Muscle of leg (tissue), 11 donors: ENCODE results near the gene ITGA11. TPM values are rescaled to one million over a fixed set of nuclear protein-coding genes. Genes with fewer than 3 reads are reported as not detected.

Source experiments
- DNase-seq: peaks from one replicate; pipeline ENCODE4 v3.0.0; 2013
- H3K27ac ChIP-seq: one replicate; pipeline ENCODE4 v1.5.1; 2013; ENCODE audit warnings: mild to moderate bottlenecking, low read length, control low read depth
- H3K27me3 ChIP-seq: one replicate; pipeline ENCODE4 v1.6.1; 2013; ENCODE audit warnings: low read length; ENCODE audit not compliant: control insufficient read depth, insufficient read depth
- H3K36me3 ChIP-seq: one replicate; pipeline ENCODE4 v1.6.1; 2013; ENCODE audit warnings: low read length; ENCODE audit not compliant: control insufficient read depth, insufficient read depth
- H3K4me1 ChIP-seq: one replicate; pipeline ENCODE4 v1.6.1; 2013; ENCODE audit warnings: low read length; ENCODE audit not compliant: control insufficient read depth, insufficient read depth
- H3K4me3 ChIP-seq: one replicate; pipeline ENCODE4 v1.5.1; 2013; ENCODE audit warnings: low read length, control low read depth
- H3K9me3 ChIP-seq: replicated peaks from 2 replicates; pipeline ENCODE4 v1.6.1; 2013; ENCODE audit warnings: low read depth, low read length; ENCODE audit not compliant: control insufficient read depth
- WGBS: methylation state at CpG from one replicate; pipeline ENCODE4 v1.1.5; 2013; ENCODE audit warnings: missing lambda C conversion rate; ENCODE audit not compliant: insufficient coverage; 5-methylcytosine and 5-hydroxymethylcytosine counted together
- polyA plus RNA-seq, 8 donors: library from polyadenylated mRNA; unstranded; fragments of 120-200 nt; gene quantifications; one replicate each; pipeline versions ENCODE4 v1.2.1 to v1.2.3, GENCODE V29; 2013; ENCODE audit warnings: inconsistent platforms in 1 of 8, low replicate concordance in 1 of 8; ENCODE audit not compliant: insufficient read length in 8 of 8, insufficient read depth in 1 of 8
- total RNA-seq: library from RNA; stranded (reverse); fragments of 120-200 nt; gene quantifications from one replicate; pipeline ENCODE4 v1.2.4, GENCODE V29; 2013

Gene ITGA11
- total and polyA plus RNA-seq, 9 donors: 1.8 to 17.9 (median 5.5) TPM

DNA sequence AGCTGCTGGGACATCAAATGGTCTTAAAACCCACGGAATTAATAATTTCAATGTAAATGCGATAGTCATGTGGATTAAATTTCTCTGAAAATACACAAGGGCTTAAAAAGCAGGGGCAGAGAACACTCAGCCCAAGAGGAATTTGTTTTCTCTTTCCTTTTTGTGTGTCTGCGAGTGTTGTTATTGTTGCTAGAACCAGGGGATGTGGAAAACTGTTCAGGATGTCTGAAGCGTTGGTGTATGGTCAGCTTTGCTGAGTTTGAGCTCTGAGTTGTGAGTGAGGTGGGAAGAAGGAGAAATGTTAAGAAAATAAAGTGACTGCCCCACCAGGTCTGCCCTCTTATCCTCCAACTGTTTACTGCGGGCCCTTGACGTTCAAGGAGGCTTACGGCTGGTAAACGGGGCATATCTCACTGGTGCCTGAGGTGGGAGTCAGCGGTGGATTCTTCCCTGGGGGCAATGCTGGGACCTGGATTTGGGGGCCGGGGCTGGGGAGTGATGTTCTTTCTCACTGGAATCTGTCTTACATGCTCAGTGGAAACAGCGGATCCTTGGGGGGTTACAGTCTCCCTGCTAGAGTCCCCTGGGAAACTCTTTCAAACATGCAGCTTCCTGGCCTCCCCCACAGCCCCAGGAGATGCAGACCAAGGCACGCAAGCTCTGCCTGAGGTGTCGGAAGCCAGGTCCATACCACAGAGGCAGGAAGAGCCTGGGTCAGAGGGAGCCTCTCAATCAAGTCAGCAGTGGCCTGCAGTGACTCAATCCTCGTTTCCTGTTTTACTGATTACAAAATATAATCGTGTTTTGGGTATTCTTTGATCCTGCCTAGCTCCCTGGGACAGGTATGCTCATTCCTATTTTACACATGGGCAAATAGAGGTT, 41.8 kb downstream of the ITGA11 start:
- 64% methylated on average over 9 of the region's 15 CpGs for WGBS
- H3K27ac ChIP-seq: no peak overlapping the region
- peaks cover 6% of the 10 kb centered on the region for H3K27me3 ChIP-seq
- H3K4me1 ChIP-seq: peaks cover 4% of the 10 kb centered on the region
- no peaks in the 10 kb centered on the region for H3K9me3 ChIP-seq
- no peak for DNase-seq
- no peaks in the 10 kb centered on the region for H3K36me3 ChIP-seq
- no peak overlapping the region for H3K4me3 ChIP-seq

DNA sequence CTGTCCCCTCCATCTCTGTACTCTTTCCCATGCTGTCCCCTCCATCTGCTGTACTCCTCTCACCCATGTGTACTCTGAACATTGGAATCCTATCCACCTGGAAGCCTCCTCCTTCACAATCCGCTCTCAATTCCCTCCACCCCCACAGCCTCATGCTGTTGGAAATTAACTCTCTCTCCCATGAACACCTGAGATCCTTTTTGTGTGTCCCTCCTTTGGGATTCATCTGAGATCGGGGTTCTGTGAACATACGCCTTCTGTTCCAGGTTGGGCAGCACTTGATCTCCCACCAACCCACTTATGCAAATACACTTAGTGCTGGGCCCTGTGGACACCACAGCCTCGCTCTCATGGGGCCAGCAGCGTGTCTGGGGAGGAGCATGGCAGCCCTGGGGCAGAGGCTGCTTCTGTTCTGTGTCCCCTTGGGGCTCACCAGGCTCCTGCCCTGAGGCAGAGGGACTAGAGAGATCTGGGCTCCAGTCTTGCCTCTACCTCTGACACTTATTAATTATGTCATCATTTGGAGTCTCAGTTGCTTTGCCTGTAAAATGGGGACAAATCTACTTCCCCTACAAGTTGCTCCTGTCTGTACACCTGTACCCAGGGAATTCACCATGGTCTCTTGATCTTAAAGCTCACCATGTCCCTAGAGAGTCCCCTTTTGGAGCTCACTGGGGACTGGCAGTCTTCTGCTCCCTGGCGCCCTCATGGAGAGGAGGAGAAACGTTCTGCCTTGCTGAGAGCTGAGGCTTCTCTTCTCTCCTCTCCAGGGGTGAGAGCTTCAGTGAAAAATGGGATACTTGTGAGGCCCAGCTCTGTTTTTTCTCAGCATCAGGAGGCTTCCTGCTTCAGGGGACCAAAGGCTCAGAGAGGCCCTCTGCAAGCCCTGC, 42.7 kb downstream of the ITGA11 start:
- peaks cover 6% of the 10 kb centered on the region for H3K27me3 ChIP-seq
- WGBS: 78% methylated on average over 5 of the region's 7 CpGs
- no peaks in the 10 kb centered on the region for H3K9me3 ChIP-seq
- DNase-seq: no peak
- H3K4me3 ChIP-seq: no peak overlapping the region
- no peak overlapping the region for H3K27ac ChIP-seq
- peaks cover 8% of the 10 kb centered on the region for H3K4me1 ChIP-seq
- no peaks in the 10 kb centered on the region for H3K36me3 ChIP-seq

DNA sequence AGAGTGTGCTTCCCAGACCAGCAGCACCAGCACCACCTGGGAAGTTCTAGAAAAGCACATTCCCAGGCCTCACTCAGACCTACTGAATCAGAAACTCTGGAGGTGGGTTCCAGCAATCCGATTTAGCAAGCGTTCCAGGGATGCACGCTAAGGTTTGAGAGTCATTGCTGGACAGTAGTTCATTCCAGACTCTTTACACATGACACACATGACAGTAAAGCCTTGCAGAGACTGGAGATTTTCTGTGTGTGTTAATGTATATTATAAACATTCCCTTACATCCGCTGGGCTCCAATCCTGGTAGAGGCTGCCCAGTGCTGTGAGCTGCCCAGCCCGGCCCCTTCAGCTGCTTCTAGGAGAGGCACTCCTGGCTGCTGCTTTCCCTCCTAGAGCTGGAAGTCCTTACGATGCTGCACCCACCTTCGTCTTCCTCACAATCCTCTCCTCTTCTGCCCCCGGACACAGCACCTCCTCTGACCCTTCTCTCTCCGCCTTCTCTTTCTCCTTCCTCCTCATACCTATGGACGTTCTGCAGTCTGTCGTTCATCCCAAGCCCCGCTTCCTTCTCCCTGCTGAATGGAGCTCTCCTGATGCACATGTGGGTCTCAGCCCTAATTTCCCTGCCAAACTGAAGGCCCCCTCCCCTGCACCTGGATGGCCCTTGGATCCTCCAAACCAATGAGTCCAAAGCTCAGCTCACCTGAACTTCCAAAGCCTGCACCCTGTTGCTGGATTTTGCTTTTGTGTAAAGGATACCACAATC, 44.4 kb downstream of the ITGA11 start:
- WGBS: 58% methylated on average over 9 of the region's 12 CpGs
- no peak overlapping the region for H3K27ac ChIP-seq
- no peak for DNase-seq
- H3K9me3 ChIP-seq: peaks cover 3% of the 10 kb centered on the region
- no peaks in the 10 kb centered on the region for H3K36me3 ChIP-seq
- H3K27me3 ChIP-seq: peaks cover 6% of the 10 kb centered on the region
- H3K4me1 ChIP-seq: peaks cover 9% of the 10 kb centered on the region
- no peak overlapping the region for H3K4me3 ChIP-seq

DNA sequence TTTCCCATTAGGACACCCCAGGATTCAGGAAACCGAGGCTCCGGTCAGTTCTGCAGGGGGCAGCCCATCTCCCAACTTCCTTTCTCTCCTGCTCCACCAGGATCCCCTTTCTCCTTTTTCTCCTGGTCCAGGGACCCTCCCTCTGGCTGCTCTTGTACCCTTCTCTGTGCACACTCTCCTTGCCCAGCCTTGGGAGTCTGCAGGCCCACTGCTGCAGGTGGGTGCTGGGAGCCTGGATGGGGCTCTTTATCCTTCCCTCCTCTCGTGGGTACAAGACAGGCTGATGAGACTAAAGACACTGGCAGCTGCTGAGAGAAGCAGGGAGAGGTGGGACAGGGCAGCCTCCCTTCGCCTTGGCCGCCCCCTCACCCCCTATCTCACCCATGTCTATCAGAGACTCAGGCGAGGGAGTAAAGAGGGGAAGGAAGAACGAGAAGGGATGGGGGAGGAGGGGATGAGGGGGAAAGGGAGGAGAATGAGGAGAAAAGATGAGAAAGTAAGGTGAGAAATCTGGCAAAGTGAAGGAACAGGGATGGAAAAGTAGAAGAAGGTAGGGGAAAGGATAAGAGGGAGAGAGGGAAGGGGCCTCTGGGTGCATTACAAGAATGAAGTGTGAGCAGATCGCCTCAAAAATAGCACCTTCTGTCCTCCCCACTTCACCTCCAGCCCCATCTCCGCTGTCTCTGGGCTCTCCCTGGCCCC, 45.2 kb downstream of the ITGA11 start:
- WGBS: 70% methylated on average over 4 of the region's 9 CpGs
- Histone ChIP-seq H3K27me3 (peaks cover 6% of the 10 kb centered on the region), H3K36me3 (no peaks in the 10 kb centered on the region), H3K4me1 (peaks cover 9% of the 10 kb centered on the region), H3K9me3 (peaks cover 3% of the 10 kb centered on the region), H3K4me3 (no peak overlapping the region), H3K27ac (no peak overlapping the region)
- DNase-seq: no peak

DNA sequence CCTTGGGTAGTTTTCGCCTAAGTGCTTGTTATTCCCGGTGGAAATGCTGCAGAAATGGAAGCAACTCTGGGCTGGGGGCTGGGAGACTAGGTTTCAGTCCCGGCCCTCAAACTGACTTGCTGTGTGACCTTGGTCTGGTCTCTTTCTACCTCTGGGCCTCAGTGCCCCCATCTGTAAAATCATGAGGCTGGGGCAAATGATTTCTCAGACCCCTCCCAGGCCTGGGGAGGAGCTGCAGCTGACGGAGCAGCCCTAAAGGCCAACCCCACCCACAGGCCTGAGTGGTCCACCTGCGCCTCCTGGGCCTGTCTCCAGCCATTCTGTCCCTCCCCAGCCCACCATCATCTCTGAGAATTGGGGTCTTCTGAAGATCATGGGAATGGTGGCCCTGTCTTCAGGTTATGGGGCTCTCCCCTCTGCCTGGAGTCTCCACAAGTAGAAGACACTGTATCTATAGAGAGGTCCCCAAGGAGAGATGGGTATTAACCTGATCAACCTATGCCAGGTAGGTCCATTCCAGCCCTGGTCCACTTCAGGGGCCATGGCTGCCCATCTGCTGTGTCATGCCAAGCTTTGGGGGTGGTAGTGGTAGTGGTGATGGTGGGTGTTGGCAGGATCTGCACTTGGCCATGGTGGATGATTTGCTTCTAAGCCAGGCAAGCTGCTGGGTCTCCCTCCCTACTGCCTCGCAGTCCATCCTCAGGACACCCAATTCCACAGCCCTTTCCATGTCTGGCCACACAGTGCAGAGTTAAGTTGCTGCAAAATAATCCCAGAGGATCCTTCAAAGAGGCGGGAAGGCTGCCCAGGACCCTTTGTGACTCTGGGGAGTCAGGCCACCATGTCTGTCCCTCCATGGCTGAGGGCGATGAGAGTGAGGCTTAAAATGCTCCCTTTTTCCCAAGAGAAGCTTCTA, 46.0 kb downstream of the ITGA11 start:
- H3K9me3 ChIP-seq: peaks cover 3% of the 10 kb centered on the region
- H3K27ac ChIP-seq: no peak overlapping the region
- H3K4me1 ChIP-seq: peaks cover 9% of the 10 kb centered on the region
- no peak for DNase-seq
- H3K36me3 ChIP-seq: no peaks in the 10 kb centered on the region
- no peak overlapping the region for H3K4me3 ChIP-seq
- peaks cover 6% of the 10 kb centered on the region for H3K27me3 ChIP-seq
- 76% methylated on average over 5 of the region's 8 CpGs for WGBS

DNA sequence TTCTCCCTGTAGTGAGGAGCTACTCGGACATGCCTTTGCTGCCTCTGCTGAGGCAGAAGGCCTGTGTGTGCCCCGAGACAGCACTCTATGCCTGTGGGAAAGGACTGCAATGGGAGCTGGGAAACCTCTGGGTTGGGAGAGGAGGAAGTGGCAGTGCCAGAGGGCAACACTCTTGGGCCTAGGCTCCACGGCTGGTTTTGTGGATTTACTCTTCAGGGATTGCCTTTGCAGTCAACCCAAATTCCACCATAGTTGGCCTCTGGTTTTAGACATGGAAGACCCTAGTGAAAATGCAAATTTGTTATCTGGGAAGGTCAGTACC, 46.8 kb downstream of the ITGA11 start:
- no peak overlapping the region for H3K27ac ChIP-seq
- no peak overlapping the region for H3K4me3 ChIP-seq
- peaks cover 3% of the 10 kb centered on the region for H3K9me3 ChIP-seq
- H3K27me3 ChIP-seq: peaks cover 6% of the 10 kb centered on the region
- no peak for DNase-seq
- no peaks in the 10 kb centered on the region for H3K36me3 ChIP-seq
- 94% methylated on average over 2 of the region's 3 CpGs for WGBS
- H3K4me1 ChIP-seq: peaks cover 7% of the 10 kb centered on the region

DNA sequence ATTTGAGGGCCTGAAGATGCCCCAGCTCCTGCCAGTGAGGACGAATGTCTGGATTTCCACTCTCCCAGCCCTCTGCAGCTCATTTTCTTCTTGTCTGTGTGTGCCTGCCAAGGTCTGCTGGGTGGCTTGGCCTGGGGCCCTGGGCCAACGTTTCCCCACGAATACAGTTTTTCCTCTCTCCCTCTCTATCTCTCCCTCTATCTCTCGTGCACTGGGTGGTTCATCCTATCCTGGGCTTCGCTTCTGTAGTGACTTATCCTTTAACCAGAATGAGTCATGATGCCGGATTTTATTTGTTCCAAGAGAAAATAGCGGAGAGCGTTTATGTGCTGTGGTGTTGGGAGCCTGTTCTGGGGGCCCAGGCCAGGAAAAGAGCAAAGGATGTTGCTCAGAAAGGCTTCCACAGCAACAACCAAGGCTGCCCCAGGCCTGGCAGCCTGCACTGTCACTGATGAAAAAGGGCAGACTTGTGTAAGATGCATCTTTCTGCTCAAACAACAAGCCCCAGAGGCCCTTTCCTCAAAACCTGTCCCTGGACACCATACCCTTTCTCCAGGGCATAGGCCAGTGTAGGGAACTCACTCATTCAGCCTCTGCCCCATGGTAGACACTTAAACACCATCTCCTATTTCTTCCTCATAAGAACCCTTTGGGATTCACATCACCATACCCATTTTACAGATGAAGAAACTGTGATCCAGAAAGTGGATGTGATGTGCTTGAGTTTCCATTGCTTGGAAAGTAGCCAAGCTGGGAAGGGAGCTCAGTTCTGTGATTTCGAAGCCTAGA, 47.3 kb downstream of the ITGA11 start:
- peaks cover 6% of the 10 kb centered on the region for H3K27me3 ChIP-seq
- H3K9me3 ChIP-seq: peaks cover 3% of the 10 kb centered on the region
- H3K4me1 ChIP-seq: peaks cover 5% of the 10 kb centered on the region
- DNase-seq: peak; percentile 54
- H3K36me3 ChIP-seq: no peaks in the 10 kb centered on the region
- 51% methylated on average over 8 of the region's 9 CpGs for WGBS
- peak overlapping the region; percentile 7 for H3K27ac ChIP-seq
- H3K4me3 ChIP-seq: no peak overlapping the region

DNA sequence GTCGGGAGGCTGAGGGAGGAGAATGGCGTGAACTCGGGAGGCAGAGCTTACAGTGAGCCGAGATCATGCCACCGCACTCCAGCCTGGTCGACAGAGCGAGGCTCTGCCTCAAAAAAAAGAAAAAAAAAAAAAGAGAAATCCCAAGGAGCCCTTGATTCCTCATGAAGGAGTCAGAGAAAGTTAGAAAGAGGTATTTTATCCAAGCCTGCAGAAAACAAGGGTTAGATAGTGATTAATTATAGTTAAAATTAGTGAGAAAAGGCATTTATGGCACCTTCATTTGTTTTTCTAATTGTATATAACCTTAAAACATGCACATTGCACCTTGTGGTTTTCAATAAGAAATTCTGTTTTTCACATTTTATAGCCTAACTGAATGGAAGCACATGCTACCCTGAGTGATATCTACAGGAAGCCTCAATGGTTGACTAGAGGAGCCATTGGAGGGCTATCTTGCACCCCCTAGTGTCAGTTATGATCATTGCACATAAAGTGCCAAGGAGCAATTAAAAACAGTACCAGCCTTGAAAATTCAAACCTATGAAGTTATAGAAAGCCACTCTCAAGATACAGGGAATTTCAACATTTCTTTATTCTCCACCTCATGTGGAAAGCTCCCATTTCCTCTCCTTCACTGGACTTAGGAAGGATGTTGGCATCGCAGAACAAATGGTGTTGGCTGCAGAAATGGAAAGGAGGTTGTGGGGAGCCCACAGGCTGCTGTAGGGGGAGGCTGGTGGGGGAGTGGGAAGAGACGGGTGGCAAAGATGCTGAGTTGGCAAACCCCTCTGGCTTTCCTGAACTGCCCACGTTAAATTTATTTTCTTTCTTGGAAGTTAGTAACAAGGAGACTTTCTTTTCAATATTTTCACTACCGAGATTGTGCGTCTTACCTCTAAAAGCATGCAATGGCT, 48.5 kb downstream of the ITGA11 start:
- DNase-seq: no peak
- Histone ChIP-seq H3K9me3 (peaks cover 3% of the 10 kb centered on the region), H3K4me1 (peaks cover 5% of the 10 kb centered on the region), H3K4me3 (no peak overlapping the region), H3K36me3 (no peaks in the 10 kb centered on the region), H3K27me3 (peaks cover 4% of the 10 kb centered on the region), H3K27ac (no peak overlapping the region)
- WGBS: 98% methylated on average over 7 of the region's 12 CpGs
